ENCODE measurements around the gene MLH3.
A peak's percentile ranks its signal among the peaks of the same experiment; 100 is the strongest.

The MLH3 gene

DNA sequence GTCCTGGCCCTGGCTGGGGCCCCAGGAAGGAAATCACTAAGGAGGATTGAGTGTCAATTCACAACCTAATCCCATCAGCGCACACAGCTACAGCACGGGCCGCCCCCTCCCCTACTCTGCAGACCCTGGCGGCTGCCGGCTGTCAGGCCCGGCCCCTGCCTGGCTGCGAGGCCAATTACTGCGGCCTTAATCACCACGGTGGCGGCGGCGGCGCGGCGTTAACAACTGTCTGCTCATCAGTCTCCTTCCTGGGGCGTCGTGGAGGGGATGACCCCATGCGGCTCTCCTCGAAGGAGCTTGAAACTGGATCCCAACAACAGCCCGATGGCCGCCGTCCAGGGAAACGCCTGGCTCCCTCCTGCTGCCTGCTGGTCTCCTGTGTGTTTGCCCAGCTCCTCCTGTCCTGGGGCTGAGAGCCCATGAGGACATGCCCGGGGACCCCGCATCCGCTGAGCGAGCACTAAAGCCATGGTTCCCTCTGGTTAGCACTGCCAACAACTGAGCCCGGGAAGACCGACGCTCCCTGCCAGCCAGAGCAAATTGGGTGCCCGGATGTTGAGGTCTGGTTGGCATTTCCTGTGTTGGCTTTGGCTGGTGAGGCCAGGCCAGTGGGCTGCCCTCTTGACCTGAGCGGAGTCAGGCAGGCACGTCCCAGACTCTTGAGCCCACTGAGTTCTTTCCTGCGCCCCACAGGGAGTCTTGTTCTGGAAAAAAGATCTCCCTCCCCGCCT, 70.4 kb downstream of the MLH3 start:
- Histone ChIP-seq H3K4me2 (ENCODE audit: insufficient read depth, low read length, poor library complexity, severe bottlenecking) (no peak overlapping the region), H3K9me3 (replicated peaks in 1 of 2; ENCODE audit: control insufficient read depth in 2 of 2, insufficient read depth in 1 of 2, low read depth in 1 of 2, low read length in 2 of 2) (peaks cover 0 to 2% of the 10 kb centered on the region in 2 donors), H3K36me3 (replicated peaks in 1 of 2; ENCODE audit: control insufficient read depth in 2 of 2, insufficient read depth in 2 of 2, low read length in 2 of 2) (no peaks in the 10 kb centered on the region), H2AK5ac (ENCODE audit: low read depth, low read length) (no peak overlapping the region), H3K27me3 (ENCODE audit: control insufficient read depth in 3 of 3, insufficient read depth in 3 of 3, low read depth in 1 of 3, low read length in 3 of 3) (no peaks in the 10 kb centered on the region), H3K27ac (replicated peaks; ENCODE audit: low read length) (no peak overlapping the region), H3K79me1 (ENCODE audit: low read depth, low read length) (no peaks in the 10 kb centered on the region), H3K23ac (ENCODE audit: low read depth, low read length, poor library complexity) (peak overlapping the region; percentile 1), H2BK12ac (ENCODE audit: low read length) (peak overlapping the region; percentile 33), H3K4me3 (ENCODE audit: low read length in 2 of 2) (no peak overlapping the region), H3K4me1 (ENCODE audit: control insufficient read depth in 2 of 2, insufficient read depth in 1 of 2, low read depth in 1 of 2, low read length in 2 of 2) (peaks cover 37 to 48% of the 10 kb centered on the region in 2 donors), H3K4ac (ENCODE audit: low read length) (no peak overlapping the region), H2BK120ac (ENCODE audit: low read depth, low read length) (no peak overlapping the region), H3K9ac (ENCODE audit: low read depth, low read length, poor library complexity) (no peak overlapping the region), H2BK5ac (ENCODE audit: low read length) (no peak overlapping the region), H4K91ac (ENCODE audit: low read depth, low read length, poor library complexity) (no peak overlapping the region), H4K8ac (ENCODE audit: low read depth, low read length) (no peak overlapping the region), H2BK15ac (ENCODE audit: low read length) (no peak overlapping the region), H3K14ac (ENCODE audit: low read length) (no peak overlapping the region), H3K18ac (ENCODE audit: low read length) (peak overlapping the region; percentile 44), H2AFZ (ENCODE audit: low read length) (peak overlapping the region; percentile 99)
- peak; percentile 81 for DNase-seq (ENCODE audit: low spot score)
- no CpG with 5 or more reads among the region's 35 CpGs for WGBS, 2 donors (ENCODE audit: extremely low coverage in 2 of 2, insufficient read length in 2 of 2, insufficient replicate concordance in 1 of 2)

DNA sequence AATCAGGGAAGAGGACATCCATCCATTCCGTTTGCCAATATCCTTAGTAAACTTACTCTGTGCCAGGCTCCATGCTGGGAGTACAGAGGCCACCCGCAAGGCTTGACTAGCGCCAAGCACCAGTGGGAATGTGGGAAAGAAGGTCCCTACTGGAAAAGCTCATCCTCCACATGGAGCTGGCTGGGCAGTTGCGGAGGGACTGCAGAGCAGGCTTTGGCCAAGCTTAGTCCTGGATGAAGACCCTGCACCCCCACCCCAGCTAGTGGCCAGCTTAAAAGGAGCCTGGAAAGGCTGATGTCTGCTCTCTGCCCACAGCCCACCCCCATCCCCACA, 70.9 kb downstream of the MLH3 start:
- peak overlapping the region; percentile 11 for H3K18ac ChIP-seq (ENCODE audit: low read length)
- H4K8ac ChIP-seq (ENCODE audit: low read depth, low read length), result no peak overlapping the region
- no peak overlapping the region for H3K14ac ChIP-seq (ENCODE audit: low read length)
- no peak overlapping the region for H3K23ac ChIP-seq (ENCODE audit: low read depth, low read length, poor library complexity)
- H2BK15ac ChIP-seq (ENCODE audit: low read length), result no peak overlapping the region
- H3K27ac ChIP-seq (replicated peaks; ENCODE audit: low read length), result peak overlapping the region; percentile 39
- H2AFZ ChIP-seq (ENCODE audit: low read length), result peak overlapping the region; percentile 99
- H3K9me3 ChIP-seq (replicated peaks in 1 of 2; ENCODE audit: control insufficient read depth in 2 of 2, insufficient read depth in 1 of 2, low read depth in 1 of 2, low read length in 2 of 2), result peaks cover 0 to 2% of the 10 kb centered on the region in 2 donors
- peak overlapping the region; percentile 9 for H2AK5ac ChIP-seq (ENCODE audit: low read depth, low read length)
- no peak overlapping the region for H4K91ac ChIP-seq (ENCODE audit: low read depth, low read length, poor library complexity)
- H2BK5ac ChIP-seq (ENCODE audit: low read length), result peak overlapping the region; percentile 39
- H3K4me1 ChIP-seq (ENCODE audit: control insufficient read depth in 2 of 2, insufficient read depth in 1 of 2, low read depth in 1 of 2, low read length in 2 of 2), result peaks cover 39 to 53% of the 10 kb centered on the region in 2 donors
- H3K4ac ChIP-seq (ENCODE audit: low read length), result no peak overlapping the region
- no peaks in the 10 kb centered on the region for H3K36me3 ChIP-seq (replicated peaks in 1 of 2; ENCODE audit: control insufficient read depth in 2 of 2, insufficient read depth in 2 of 2, low read length in 2 of 2)
- H3K27me3 ChIP-seq (ENCODE audit: control insufficient read depth in 3 of 3, insufficient read depth in 3 of 3, low read depth in 1 of 3, low read length in 3 of 3), result no peaks in the 10 kb centered on the region
- H2BK120ac ChIP-seq (ENCODE audit: low read depth, low read length), result no peak overlapping the region
- DNase-seq (ENCODE audit: low spot score), result no peak
- no peak overlapping the region for H2BK12ac ChIP-seq (ENCODE audit: low read length)
- H3K4me3 ChIP-seq (ENCODE audit: low read length in 2 of 2), result no peak overlapping the region
- H3K79me1 ChIP-seq (ENCODE audit: low read depth, low read length), result no peaks in the 10 kb centered on the region
- no peak overlapping the region for H3K4me2 ChIP-seq (ENCODE audit: insufficient read depth, low read length, poor library complexity, severe bottlenecking)
- no peak overlapping the region for H3K9ac ChIP-seq (ENCODE audit: low read depth, low read length, poor library complexity)
- no CpG with 5 or more reads among the region's 4 CpGs for WGBS, 2 donors (ENCODE audit: extremely low coverage in 2 of 2, insufficient read length in 2 of 2, insufficient replicate concordance in 1 of 2)

DNA sequence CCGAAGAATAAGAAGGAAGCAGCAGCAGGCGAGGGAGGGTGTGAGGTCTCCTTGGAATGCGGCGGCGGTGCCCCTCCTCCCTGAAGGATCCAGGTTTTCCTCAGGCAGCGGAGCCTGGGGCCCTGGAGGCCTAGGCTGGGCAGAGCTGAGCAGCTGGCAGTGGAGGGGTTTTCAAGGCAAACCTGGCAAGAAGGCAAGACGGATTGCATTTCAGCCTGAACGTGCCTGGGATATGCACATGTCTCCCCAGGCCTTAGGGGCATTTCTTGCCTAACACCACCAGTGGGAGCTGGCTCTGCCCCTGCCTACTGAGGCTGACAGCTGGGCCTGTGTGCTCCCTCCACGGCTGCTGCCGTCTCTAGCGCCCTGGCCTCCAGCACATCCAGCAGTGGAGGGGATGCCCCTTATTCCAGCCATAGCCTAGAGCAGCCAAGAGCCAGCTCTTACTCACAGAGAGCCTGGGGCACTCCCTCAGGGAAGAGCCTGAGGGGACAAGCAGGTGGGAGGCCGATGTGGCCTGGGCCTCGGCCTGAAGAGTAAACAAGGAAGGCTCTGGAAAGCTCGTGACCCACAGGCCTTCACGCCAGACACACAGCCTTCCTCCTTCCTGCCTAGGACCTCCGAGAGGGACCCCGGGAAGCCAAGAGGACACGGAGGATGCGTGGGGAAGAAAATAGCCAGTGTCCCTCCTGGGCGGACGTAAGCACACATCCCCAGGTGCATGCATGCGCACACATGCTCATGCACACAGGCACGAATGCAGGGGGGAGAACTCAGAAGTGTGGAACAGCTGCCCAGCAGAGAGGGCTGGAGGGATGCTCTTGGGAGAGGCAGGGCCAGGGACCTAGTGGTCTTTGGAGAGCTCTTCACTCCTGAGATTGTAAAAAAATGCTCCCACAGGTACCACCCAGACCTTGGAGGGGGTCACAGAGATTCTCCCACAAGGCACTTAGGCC, 71.5 kb downstream of the MLH3 start:
- no peak overlapping the region for H4K91ac ChIP-seq (ENCODE audit: low read depth, low read length, poor library complexity)
- peaks cover 39 to 59% of the 10 kb centered on the region in 2 donors for H3K4me1 ChIP-seq (ENCODE audit: control insufficient read depth in 2 of 2, insufficient read depth in 1 of 2, low read depth in 1 of 2, low read length in 2 of 2)
- no peak overlapping the region for H2BK120ac ChIP-seq (ENCODE audit: low read depth, low read length)
- DNase-seq (ENCODE audit: low spot score), result no peak
- no peak overlapping the region for H3K27ac ChIP-seq (replicated peaks; ENCODE audit: low read length)
- H3K36me3 ChIP-seq (replicated peaks in 1 of 2; ENCODE audit: control insufficient read depth in 2 of 2, insufficient read depth in 2 of 2, low read length in 2 of 2), result no peaks in the 10 kb centered on the region
- H3K9ac ChIP-seq (ENCODE audit: low read depth, low read length, poor library complexity), result no peak overlapping the region
- H2BK12ac ChIP-seq (ENCODE audit: low read length), result no peak overlapping the region
- H2AK5ac ChIP-seq (ENCODE audit: low read depth, low read length), result peak overlapping the region; percentile 9
- no peaks in the 10 kb centered on the region for H3K27me3 ChIP-seq (ENCODE audit: control insufficient read depth in 3 of 3, insufficient read depth in 3 of 3, low read depth in 1 of 3, low read length in 3 of 3)
- no peak overlapping the region for H3K14ac ChIP-seq (ENCODE audit: low read length)
- no CpG with 5 or more reads among the region's 23 CpGs for WGBS, 2 donors (ENCODE audit: extremely low coverage in 2 of 2, insufficient read length in 2 of 2, insufficient replicate concordance in 1 of 2)
- H3K4me2 ChIP-seq (ENCODE audit: insufficient read depth, low read length, poor library complexity, severe bottlenecking), result no peak overlapping the region
- peak overlapping the region; percentile 76 for H3K18ac ChIP-seq (ENCODE audit: low read length)
- no peak overlapping the region for H3K23ac ChIP-seq (ENCODE audit: low read depth, low read length, poor library complexity)
- peak overlapping the region; percentile 39 for H2BK5ac ChIP-seq (ENCODE audit: low read length)
- H3K4ac ChIP-seq (ENCODE audit: low read length), result no peak overlapping the region
- peaks cover 0 to 2% of the 10 kb centered on the region in 2 donors for H3K9me3 ChIP-seq (replicated peaks in 1 of 2; ENCODE audit: control insufficient read depth in 2 of 2, insufficient read depth in 1 of 2, low read depth in 1 of 2, low read length in 2 of 2)
- no peaks in the 10 kb centered on the region for H3K79me1 ChIP-seq (ENCODE audit: low read depth, low read length)
- H3K4me3 ChIP-seq (ENCODE audit: low read length in 2 of 2), result no peak overlapping the region
- no peak overlapping the region for H2BK15ac ChIP-seq (ENCODE audit: low read length)
- no peak overlapping the region for H4K8ac ChIP-seq (ENCODE audit: low read depth, low read length)
- peak overlapping the region; percentile 99 for H2AFZ ChIP-seq (ENCODE audit: low read length)

DNA sequence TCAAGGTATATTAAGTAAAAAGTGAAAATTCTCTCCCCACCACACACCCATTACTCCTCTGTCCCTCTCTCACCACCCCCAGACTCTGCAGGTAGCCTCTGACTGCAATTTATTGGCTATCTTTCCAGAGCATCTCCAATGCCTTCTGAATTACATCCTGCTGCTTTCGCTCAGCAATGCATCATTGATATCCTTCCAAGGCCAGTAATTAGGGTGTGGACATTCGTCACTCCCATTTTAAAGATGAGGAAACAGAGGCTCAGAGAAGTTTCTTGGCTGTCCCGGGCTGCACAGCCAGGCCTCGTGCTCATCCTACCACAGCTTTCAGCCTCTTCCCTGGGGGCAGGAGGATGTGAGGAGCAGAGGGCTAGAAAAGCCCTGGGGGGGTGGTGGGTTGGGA, 72.2 kb downstream of the MLH3 start:
- Histone ChIP-seq H2AK5ac (ENCODE audit: low read depth, low read length) (no peak overlapping the region), H3K18ac (ENCODE audit: low read length) (no peak overlapping the region), H2BK5ac (ENCODE audit: low read length) (no peak overlapping the region), H3K27me3 (ENCODE audit: control insufficient read depth in 3 of 3, insufficient read depth in 3 of 3, low read depth in 1 of 3, low read length in 3 of 3) (no peaks in the 10 kb centered on the region), H3K9me3 (replicated peaks in 1 of 2; ENCODE audit: control insufficient read depth in 2 of 2, insufficient read depth in 1 of 2, low read depth in 1 of 2, low read length in 2 of 2) (peaks cover 0 to 2% of the 10 kb centered on the region in 2 donors), H2BK12ac (ENCODE audit: low read length) (no peak overlapping the region), H3K27ac (replicated peaks; ENCODE audit: low read length) (no peak overlapping the region), H3K4me1 (ENCODE audit: control insufficient read depth in 2 of 2, insufficient read depth in 1 of 2, low read depth in 1 of 2, low read length in 2 of 2) (peaks cover 40 to 65% of the 10 kb centered on the region in 2 donors), H3K9ac (ENCODE audit: low read depth, low read length, poor library complexity) (no peak overlapping the region), H2BK15ac (ENCODE audit: low read length) (no peak overlapping the region), H3K4me3 (ENCODE audit: low read length in 2 of 2) (no peak overlapping the region), H3K79me1 (ENCODE audit: low read depth, low read length) (no peaks in the 10 kb centered on the region), H3K14ac (ENCODE audit: low read length) (no peak overlapping the region), H3K4ac (ENCODE audit: low read length) (no peak overlapping the region), H2AFZ (ENCODE audit: low read length) (peak overlapping the region; percentile 99), H4K91ac (ENCODE audit: low read depth, low read length, poor library complexity) (no peak overlapping the region), H4K8ac (ENCODE audit: low read depth, low read length) (no peak overlapping the region), H3K4me2 (ENCODE audit: insufficient read depth, low read length, poor library complexity, severe bottlenecking) (no peak overlapping the region), H2BK120ac (ENCODE audit: low read depth, low read length) (no peak overlapping the region), H3K23ac (ENCODE audit: low read depth, low read length, poor library complexity) (no peak overlapping the region), H3K36me3 (replicated peaks in 1 of 2; ENCODE audit: control insufficient read depth in 2 of 2, insufficient read depth in 2 of 2, low read length in 2 of 2) (no peaks in the 10 kb centered on the region)
- no CpG with 5 or more reads among the region's 4 CpGs for WGBS, 2 donors (ENCODE audit: extremely low coverage in 2 of 2, insufficient read length in 2 of 2, insufficient replicate concordance in 1 of 2)
- no peak for DNase-seq (ENCODE audit: low spot score)

Measured in neuronal stem cell (in vitro differentiated cells).